Stimulated activated CD8-positive, alpha-beta memory T cell treated with anti-CD3 and anti-CD28 coated beads, Interleukin-7, amount 100 ng/mL, for 4 hours (primary cell): ENCODE results near the gene DTL.

ENCODE experiments used
- DNase-seq, 2 donors: peaks; one replicate each; pipeline ENCODE4 v3.0.0-alpha.2; 2020; ENCODE audit warnings: low read depth in 2 of 2

The DTL gene

GRCh38 chr1:212127221-212127620, 91.7 kb downstream of the DTL start:
- DNase-seq: no peak

GRCh38 chr1:212129781-212130180, 94.2 kb downstream of the DTL start:
- no peak for DNase-seq

GRCh38 chr1:212132025-212132424, 96.5 kb downstream of the DTL start:
- DNase-seq: peak in 1 of 2 donors; percentile 2

GRCh38 chr1:212133319-212133718, 97.8 kb downstream of the DTL start:
- DNase-seq: no peak

- DNase-seq: no peak
Observed at GRCh38 chr1:212135166-212135565, 99.6 kb downstream of the DTL start.

- no peak for DNase-seq
Observed at GRCh38 chr1:212137854-212138253, 102.3 kb downstream of the DTL start.

- no peak for DNase-seq
Observed at GRCh38 chr1:212138457-212138856, 102.9 kb downstream of the DTL start.

- no peak for DNase-seq
Observed at GRCh38 chr1:212139526-212140135, 104.1 kb downstream of the DTL start.

GRCh38 chr1:212141404-212141803, 105.9 kb downstream of the DTL start:
- DNase-seq: no peak

- DNase-seq: no peak
Observed at GRCh38 chr1:212142883-212143530, 107.5 kb downstream of the DTL start.

GRCh38 chr1:212147581-212148033, 112.1 kb downstream of the DTL start:
- no peak for DNase-seq

- no peak for DNase-seq
Observed at GRCh38 chr1:212149566-212149965, 114.0 kb downstream of the DTL start.

GRCh38 chr1:212152308-212152693, 116.8 kb downstream of the DTL start:
- no peak for DNase-seq

- no peak for DNase-seq
Observed at GRCh38 chr1:212152869-212153268, 117.3 kb downstream of the DTL start.

GRCh38 chr1:212153635-212154034, 118.1 kb downstream of the DTL start:
- no peak for DNase-seq
